ENCODE data around the gene NOX3.
A peak's percentile ranks its signal among the peaks of the same experiment; 100 is the strongest.

The NOX3 gene

DNA sequence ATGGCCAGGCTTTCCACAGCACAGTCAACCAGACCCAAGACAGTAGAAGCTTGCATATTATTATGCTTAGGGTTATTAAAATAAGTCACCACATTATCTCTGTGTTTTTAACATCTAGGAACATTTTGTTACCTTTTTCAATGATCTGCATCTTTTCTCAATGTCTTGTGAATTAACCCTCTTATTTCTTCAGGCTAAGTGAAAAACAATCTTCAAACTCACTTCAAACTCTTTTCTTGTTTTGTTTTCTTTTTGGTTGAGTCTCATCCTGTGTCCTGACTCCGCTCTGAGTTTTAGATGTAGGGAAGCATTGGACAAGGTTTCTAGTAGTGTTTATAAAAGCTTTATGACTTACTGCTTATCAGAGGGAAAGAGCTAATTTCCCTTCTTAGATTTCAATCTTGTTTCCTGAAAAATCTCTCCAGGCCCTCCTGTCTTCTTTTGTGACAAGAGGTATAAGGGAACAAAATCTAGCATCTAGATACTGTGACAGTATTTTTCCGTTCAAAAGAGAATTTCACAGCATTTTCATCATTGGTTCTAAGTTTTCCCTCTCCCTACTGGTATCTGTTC is 26.2 kb downstream of the NOX3 start:
- DNase-seq (ENCODE audit: low spot score), result no peak
- TF ChIP-seq, protein P1, sequence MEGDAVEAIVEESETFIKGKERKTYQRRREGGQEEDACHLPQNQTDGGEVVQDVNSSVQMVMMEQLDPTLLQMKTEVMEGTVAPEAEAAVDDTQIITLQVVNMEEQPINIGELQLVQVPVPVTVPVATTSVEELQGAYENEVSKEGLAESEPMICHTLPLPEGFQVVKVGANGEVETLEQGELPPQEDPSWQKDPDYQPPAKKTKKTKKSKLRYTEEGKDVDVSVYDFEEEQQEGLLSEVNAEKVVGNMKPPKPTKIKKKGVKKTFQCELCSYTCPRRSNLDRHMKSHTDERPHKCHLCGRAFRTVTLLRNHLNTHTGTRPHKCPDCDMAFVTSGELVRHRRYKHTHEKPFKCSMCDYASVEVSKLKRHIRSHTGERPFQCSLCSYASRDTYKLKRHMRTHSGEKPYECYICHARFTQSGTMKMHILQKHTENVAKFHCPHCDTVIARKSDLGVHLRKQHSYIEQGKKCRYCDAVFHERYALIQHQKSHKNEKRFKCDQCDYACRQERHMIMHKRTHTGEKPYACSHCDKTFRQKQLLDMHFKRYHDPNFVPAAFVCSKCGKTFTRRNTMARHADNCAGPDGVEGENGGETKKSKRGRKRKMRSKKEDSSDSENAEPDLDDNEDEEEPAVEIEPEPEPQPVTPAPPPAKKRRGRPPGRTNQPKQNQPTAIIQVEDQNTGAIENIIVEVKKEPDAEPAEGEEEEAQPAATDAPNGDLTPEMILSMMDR (IDR thresholded peaks at IDR 0.05; ENCODE audit: extremely low read depth, missing control alignments), result no peak

DNA sequence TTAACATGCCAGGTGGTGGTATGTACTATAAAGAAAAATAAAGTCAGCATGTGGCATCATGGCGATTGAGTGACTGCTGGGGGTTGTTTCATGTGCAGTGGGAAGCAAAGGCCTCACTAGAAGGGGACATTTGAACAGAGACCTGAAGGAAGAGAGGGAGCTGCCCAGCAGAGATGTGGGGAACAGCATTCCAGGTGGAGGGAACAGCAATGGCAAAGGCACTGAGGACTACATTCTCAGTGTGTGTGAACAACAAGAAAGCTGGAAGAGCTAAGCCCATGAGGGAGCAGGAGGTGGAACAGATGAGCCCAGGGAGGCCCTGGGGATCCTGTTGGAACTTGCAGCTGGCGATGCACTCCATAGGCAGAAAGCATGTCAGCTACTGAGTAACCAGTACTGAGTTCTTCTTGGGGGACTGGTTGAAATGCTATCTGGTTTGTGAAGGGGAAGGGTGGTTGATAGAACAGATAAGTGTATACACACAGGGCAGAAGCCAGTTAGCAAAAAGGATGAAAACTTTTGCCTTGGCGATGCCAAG is 29.2 kb downstream of the NOX3 start:
- no peak for DNase-seq (ENCODE audit: low spot score)
- TF ChIP-seq, protein P1 (IDR thresholded peaks at IDR 0.05; ENCODE audit: extremely low read depth, missing control alignments), result no peak

DNA sequence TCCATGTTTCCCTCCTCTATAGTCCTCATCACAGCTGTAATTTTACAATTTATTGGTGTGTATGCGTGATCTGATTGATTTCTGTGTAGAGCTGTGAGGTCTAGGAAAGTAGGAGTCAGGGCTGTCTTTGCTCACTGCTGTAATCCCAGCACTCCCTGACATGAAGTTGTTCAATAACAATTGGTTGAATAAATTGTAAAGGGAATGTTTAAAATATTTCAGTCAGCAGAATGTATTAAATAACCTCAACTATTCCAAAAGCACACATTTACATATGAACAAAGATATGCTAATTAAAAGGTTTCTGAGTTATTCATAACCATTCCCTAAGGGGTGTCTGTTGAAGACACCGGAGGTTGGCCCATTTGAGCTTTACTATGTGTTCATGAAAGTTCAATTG is 31.5 kb downstream of the NOX3 start:
- TF ChIP-seq, protein P1 (IDR thresholded peaks at IDR 0.05; ENCODE audit: extremely low read depth, missing control alignments), result no peak
- no peak for DNase-seq (ENCODE audit: low spot score)

DNA sequence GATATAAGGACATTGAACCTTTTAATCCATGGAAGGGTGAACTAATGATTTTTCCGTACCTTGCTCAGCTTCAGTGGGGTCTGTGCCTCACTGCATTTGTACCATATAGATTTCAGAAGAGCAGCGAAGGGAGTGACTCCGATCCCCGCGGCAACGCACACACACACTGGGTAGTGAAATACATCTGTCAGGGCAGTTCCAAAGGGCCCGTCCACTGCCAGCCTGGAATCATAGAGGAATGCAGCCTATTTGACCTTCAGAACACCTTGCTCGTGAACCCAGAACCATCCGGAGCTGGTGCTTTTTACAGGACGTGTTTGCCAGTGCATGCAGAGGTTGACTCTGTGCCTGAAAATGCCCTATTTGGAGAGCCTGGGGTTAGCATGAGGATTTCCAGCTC is 33.0 kb downstream of the NOX3 start:
- TF ChIP-seq, protein P1 (IDR thresholded peaks at IDR 0.05; ENCODE audit: extremely low read depth, missing control alignments), result no peak
- no peak for DNase-seq (ENCODE audit: low spot score)

DNA sequence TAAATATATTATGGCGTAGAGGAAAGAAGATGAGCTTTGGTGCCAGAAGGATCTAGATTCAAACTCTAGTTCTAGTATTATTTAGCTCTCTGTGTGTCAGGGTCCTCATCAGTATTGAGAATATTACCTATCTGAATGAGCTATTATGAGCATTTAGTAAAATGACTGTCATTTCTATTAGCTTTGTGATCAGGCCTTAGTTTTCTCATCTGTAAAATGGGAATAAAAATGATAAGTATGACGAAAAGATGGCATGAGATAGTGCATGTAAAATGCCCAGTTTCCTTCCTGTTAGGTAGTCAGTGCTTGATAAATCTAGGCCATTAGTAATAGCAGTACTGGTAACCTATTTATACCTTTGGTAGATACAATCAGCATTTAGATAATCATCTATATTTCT is 35.1 kb downstream of the NOX3 start:
- TF ChIP-seq, protein P1 (IDR thresholded peaks at IDR 0.05; ENCODE audit: extremely low read depth, missing control alignments), result no peak
- no peak for DNase-seq (ENCODE audit: low spot score)

DNA sequence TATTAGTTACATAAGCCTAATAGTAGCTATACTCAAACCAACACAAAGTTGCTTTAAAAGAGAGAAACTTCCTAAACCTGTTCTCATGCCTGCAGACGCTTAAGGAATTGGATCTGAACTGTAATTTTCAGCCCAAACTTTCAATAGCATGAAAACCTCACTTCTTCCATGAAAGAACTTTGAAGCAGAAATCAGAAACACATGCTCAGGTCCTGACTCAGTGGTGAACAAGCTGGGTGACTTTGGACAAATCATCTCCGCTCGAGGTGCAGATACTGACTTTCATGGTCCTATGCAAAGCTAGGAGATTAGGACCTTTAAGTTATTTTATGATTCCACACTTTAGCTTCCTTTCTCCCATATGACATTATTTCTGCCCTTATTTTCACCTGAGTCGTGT is 36.5 kb downstream of the NOX3 start:
- TF ChIP-seq, protein P1 (IDR thresholded peaks at IDR 0.05; ENCODE audit: extremely low read depth, missing control alignments), result no peak
- DNase-seq (ENCODE audit: low spot score), result no peak

DNA sequence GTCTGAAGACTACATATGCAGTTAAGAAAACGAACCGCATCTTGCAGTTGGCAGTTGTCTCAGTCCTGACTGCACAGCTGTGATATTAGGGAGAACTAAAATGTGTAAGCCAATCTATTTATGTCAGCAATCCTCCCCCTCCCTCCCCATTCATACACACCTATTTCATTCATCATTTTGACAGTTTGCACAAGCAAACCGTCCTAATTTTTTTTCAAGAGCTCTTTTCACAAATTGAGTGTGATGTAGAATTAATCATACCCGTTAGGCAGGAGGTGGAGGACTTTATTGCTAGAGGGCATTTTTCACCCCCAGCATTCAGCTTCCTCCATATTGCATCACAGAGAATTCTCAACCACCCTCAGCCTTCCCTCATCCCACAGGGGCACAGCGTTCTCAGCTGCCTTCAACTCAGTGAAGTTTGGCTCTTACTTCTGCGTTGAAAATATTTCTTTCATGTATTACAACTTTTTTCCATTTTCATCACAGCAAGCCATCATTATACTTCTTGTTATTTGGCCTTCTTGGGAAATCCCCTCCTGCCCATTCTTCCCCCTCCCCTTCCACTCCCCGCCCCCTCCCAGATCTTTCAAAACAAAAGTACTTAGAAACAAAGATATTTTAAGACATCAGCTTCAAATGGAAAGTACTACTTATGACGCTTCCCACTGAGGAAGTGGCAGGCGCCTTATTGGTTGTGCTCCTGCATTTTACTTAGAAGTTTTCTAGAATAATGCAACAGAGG is 37.5 kb downstream of the NOX3 start:
- peak; percentile 69 for DNase-seq (ENCODE audit: low spot score)

More for the DNA sequence above, 37.5 kb downstream of the NOX3 start:
- TF ChIP-seq, protein P1 (IDR thresholded peaks at IDR 0.05; ENCODE audit: extremely low read depth, missing control alignments), result no peak
